ENCODE results near the gene FTO.
"Not testable (repeated sequence)": the region's sequence is repeated elsewhere in the genome, so short reads cannot be mapped to it uniquely, and the experiment has no call there.

FTO gene

GRCh38 chr16:53703590-53704444, at the start of gene FTO, which contains the start of gene RPGRIP1L:
Gene FTO, plus strand, starts transcription at chr16:53704156.
Gene RPGRIP1L, minus strand, starts transcription at chr16:53703859. Its CDS starts 3,136 bp downstream, at chr16:53700723.
- DNase-seq (ENCODE audit: low read depth, low spot score): peak; percentile 95

DNA sequence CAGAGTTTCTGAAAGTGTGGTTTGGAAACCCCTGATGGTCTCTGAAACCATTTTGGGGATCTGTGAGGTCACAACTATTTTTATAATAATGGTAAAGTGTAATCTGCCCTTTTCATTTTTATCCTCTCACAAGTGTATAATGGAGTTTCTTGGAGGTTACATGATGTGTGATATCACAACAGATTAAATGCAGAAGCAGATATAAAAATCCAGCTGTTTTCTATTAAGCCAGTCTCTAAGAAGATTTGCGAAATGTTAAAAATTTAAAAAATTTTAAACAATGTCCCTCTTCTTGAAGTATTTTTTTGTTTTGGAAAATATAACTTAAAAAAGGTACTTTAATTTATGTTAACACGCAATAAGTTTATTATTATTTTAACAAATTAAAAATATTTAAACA, 49.0 kb upstream of the FTO start:
- DNase-seq (ENCODE audit: low read depth, low spot score): no peak

- no peak for DNase-seq (ENCODE audit: low read depth, low spot score)
Observed at GRCh38 chr16:53662072-53662471, 41.9 kb upstream of the FTO start.

DNA sequence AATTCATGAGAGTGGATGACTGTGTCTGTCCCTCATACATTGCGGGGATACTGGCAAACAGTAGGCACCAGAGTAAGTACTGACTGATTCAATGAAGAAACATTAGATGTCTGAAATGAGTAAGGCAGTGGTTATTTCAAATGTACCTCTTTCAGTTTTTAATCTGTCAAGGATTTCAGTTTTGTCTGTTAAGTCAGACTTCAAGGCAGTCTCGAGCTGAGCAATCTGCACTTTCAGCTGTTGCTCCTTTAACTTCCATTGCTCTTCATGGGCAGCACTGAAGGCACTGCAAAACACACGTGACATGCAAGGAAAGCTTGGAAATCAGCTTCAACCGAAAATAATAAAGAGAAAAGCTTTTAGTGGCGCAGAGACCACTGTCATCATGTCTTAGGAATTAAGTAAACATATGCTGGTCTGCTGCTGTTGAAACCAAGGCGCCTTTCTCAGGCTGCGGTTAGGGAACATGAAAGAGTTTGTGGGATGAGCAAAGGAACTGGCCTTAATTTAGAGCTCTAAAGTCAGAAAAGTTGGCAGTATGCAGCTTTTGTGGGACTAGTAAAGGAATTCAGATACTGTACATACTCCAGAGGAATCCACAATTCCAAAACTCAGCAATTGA, 39.1 kb upstream of the FTO start:
- DNase-seq (ENCODE audit: low read depth, low spot score): no peak

DNA sequence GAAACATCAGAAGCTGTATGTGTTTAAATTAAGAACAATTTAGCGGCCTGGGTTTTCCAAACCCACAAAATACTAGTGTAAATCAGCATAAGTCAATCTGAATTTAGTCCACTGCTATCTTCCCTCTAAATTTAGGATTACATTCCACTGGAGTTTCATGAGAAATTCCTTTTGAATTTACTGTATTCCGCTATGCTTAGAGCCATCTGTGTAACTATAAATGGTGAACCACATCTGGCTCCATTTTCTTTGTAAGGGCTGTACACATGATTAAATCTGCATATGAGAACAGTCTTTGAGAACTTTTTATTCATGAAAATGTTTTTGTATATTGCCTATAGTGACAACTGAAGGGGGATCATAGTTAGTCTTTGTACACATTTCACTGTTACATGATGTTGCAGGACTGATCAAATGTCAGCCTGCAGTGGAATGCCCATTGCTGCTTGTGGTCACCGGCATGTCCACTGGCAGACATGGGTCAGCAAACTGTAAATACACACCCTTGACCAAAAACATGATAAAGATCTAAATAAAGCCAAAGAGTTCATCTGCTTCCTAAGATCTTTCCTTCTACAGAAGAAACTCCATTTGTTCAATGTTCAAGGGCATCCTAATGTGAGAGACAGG, 37.1 kb upstream of the FTO start:
- no peak for DNase-seq (ENCODE audit: low read depth, low spot score)

DNA sequence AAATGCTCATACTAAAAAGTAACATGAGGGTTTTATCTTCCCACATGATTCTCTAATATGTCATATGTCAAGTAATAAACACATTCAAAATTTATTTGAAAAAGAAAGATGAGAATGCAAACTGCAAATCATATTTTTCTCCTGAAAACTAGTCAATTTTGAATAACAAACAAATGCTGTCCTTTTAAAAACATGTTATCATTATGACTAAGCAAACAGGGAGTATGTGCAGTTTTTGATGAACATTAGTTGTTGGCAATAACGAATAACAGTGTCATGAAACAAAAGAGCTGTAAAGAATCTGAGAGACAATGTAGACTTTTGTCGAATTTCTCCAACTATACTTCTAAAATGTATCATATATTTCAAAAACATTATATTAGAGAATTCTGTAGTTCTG, 35.1 kb upstream of the FTO start:
- no peak for DNase-seq (ENCODE audit: low read depth, low spot score)

DNA sequence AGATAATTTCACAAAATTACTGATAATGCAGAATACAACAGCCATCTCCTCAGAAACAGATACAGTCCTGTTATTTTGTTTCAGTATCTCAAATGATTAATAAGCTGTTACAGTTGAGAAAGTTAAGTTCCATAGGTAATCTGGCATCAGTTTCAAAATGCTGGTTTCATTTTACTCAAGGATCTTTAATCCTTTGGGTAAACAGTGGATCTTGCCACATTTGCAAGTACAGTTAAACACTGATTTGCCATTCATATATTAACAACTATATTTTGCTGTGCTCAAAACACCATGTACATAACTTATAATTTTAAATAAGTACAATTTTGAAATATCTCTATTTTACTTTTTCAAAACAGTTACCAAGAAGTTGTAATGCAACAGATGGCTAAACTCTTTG, 31.5 kb upstream of the FTO start:
- DNase-seq (ENCODE audit: low read depth, low spot score): no peak

DNA sequence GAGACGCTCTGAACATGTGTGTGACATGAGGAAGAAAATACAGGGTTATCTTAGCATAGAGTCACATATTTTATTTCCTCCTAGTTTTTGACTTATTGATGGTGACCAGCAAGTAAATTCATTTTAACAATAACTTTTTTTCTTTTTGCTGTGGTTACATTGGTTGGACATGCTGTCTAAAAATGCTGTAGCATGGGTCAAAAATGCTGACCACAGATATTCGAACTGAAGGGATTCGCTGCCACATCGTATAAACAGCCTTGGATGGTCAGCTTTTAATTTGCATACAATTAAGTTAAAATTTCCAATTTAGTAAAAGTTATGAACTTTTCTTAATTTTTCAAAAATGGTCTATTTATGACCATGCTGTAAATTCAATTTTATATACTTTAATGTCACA, 30.8 kb upstream of the FTO start:
- DNase-seq (ENCODE audit: low read depth, low spot score): no peak

- no peak for DNase-seq (ENCODE audit: low read depth, low spot score)
Observed at GRCh38 chr16:53678155-53678554, 25.8 kb upstream of the FTO start.

DNA sequence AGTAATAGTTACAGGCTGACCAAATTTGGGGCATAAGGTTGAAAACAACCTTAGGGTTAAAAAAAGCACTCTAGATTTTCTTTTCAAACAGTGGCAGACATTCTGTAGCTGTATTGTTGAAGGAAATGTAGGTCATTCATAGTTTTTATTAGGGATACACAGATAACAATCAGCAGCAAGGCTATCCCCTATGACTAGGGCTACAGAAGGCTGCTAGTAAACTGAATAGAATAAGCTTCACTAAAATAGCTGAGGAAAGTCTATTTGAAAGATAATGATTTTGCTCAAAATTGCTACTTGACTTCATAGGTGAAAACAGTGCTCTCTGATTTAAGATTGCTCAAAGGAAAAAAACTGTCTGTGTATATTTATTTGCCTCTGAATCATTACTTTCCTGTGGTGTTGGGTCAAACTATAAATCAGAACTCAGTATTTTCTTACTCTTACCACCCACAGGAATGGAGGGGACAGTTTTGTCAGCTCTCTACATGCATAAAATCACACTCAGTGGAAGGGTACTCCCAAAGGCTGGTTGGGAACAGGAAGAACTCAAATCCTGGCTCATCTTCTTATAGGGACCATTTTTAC, 25.1 kb upstream of the FTO start:
- DNase-seq (ENCODE audit: low read depth, low spot score): no peak

DNA sequence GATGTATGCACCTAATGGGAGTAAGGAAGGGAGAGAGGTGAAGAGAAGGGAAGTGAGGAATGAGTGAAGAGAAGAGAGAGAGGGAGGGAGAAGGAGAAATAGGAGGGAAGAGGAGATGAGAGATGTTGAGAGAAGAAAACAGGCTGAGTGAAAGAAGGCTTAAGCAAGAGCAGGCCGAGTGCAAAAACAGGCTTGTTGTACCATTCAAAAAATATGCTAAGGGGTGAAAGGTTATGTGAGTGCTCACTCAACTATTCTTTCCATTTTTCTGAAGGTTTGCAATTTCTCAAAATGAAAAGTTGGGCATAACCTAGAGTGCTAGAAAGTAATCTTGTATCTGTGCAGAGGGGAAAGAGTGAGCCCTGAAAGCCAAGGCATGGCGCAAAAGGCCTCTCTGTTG, 23.2 kb upstream of the FTO start:
- no peak for DNase-seq (ENCODE audit: low read depth, low spot score)

DNA sequence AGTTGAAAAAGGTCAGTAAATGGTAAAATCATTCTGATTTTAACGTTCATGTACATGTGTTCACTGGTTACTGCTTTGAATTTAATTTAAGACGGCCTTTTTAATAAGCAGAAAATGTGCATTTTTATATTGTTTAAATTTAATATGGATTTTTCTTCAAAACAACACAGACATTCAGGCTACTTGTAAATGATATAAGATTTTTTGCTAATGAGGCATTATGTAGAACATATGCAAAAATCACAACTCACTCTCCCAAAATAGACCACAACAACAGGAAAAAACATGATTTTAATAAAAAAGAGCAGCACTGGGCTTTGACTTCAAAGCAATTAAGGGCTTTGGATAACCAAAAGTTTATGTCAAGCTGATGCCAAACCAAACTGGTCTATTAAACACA, 22.6 kb upstream of the FTO start:
- no peak for DNase-seq (ENCODE audit: low read depth, low spot score)

DNA sequence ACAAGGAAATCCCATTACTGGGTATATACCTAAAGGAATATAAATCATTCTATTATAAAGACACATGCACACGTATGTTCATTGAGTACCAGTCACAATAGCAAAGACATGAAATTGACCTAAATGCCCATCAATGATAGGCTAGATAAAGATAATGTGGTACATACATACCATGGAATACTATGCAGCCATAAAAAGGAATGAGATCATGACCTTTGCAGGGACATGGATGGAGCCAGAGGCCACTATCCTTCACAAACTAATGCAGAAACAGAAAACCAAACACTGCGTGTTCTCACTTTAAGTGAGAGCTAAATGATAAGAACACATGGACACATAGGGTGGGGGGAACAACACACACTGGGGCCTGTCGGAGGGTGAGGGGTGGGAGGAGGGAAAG, 18.6 kb upstream of the FTO start:
- DNase-seq (ENCODE audit: low read depth, low spot score): not testable (repeated sequence)

- no peak for DNase-seq (ENCODE audit: low read depth, low spot score)
Observed at GRCh38 chr16:53686710-53687109, 17.2 kb upstream of the FTO start.

DNA sequence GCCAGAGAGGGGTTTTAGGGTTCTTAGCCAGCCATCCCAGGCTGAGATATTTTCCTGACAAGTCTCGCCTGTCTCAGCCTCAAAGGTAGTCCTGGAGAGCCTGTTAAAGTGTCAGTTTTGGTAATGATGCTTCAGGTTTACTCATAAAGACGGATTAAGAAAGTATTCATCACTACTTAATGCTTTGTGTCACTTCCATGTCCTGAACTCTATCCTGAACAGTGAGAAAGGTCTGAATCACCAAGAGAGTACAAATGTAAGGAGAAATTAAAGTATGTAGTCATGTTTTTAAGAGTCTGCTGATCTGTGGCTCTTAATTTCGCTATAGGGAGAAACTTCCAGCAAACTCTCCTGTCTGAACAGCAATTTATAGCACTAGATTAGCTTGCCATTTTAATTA, 14.3 kb upstream of the FTO start:
- DNase-seq (ENCODE audit: low read depth, low spot score): no peak

DNA sequence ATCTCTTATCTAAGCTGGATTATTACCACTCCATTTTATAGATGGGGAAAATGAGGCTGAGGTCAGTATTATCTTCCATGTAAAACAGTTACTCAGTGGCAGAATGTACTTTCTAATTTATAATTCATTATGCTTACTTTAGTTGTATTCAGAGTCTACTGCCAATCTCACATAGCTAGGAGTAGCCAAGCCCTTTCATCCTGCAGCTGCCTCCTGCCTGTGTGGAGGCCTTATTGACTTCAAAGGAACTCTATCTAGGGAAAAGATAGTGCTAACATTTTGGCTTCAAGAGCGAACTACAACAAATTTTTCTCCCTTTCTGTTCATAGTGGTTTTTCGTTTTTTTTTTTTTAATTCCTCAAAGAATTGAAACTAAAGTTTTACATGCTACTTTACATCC, 13.2 kb upstream of the FTO start:
- no peak for DNase-seq (ENCODE audit: low read depth, low spot score)

- DNase-seq (ENCODE audit: low read depth, low spot score): no peak
Observed at GRCh38 chr16:53692146-53692545, 11.8 kb upstream of the FTO start.

DNA sequence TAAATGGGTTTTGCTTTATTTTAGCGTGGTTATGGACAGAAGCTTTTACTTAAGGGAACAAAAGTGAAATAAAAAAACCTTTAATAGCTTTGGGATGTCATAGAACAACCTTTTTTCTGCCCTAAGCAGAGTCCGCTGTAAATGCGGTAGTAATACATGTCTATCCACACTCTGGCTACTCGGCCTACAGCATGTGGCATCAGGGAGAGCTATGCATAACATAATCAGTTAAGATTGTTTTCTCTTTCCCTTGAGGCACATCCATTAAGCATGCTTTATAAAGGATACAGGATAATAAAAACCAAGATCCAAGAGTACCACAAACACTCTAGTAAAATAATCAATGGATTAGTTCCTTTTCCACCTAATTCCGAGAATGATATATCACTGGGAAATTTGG, 10.6 kb upstream of the FTO start:
- DNase-seq (ENCODE audit: low read depth, low spot score): no peak

DNA sequence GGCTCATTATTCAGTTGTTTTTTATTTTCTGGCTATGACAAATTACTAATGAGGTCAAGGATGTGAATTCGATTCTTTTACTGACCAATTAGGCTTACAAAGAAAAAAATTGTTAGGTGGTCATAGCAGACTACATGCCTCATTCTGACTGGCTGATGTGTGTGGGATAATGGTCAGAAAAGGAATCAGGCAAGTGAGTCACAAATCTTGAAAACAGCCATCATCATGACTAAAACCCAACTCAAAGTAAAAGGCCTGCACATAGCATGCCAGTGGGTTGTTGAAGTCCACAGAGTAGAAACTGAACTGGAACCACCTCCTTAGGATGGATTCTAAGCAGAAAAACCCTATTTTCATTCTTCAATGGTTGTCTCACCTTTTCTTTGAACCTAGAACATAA, 8.9 kb upstream of the FTO start:
- no peak for DNase-seq (ENCODE audit: low read depth, low spot score)

GRCh38 chr16:53698271-53698670, 5.7 kb upstream of the FTO start:
- DNase-seq (ENCODE audit: low read depth, low spot score): not testable (repeated sequence)

DNA sequence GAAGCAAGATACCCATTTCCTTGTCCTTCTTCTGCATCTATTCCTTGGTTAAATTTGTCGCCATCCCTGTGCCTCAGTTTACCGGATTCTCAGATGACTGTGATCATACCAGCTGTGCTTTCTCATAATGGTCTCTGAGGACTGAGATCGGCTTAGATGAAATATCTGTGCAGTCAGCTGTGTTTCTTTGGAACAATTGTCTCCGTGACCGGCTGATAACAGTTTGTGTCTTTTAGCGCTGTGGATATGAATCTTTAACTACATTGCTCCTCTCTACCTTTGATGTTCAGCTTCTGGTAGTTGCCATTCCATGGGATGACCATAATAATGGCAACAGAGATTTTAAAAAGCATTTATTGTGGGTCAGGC, 473 bp downstream of the FTO start:
- no peak for DNase-seq (ENCODE audit: low read depth, low spot score)

GRCh38 chr16:53707671-53708070, 3.7 kb downstream of the FTO start:
- no peak for DNase-seq (ENCODE audit: low read depth, low spot score)

DNA sequence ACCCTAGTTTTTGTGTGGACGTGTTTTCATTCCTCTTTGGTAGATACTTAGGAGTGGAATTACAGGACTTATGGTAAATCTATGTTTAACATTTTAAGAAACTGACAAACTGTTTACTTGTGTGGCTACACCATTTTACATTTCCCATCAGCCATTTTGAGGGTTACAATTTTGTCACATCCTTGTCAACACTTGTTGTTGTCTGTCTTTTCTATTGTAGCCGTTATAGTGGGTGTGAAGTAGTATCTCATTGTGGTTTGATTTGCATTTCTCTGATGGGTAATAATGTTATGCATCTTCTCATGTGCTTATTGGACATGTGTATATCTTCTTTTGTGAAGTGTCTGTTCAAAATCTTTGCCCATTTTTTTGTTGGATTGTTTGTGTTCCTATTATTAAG, 4.5 kb downstream of the FTO start:
- DNase-seq (ENCODE audit: low read depth, low spot score): no peak

Data from activated CD4-positive, CD25-positive, alpha-beta regulatory T cell treated with anti-CD3 and anti-CD28 coated beads, Interleukin-2, amount 50 U/mL, for 16 hours (primary cell).